ENCODE results near the gene CREB5.

The CREB5 gene

GRCh38 chr7:28405662-28406061, 6.7 kb upstream of the CREB5 start:
- no peak for DNase-seq

DNA sequence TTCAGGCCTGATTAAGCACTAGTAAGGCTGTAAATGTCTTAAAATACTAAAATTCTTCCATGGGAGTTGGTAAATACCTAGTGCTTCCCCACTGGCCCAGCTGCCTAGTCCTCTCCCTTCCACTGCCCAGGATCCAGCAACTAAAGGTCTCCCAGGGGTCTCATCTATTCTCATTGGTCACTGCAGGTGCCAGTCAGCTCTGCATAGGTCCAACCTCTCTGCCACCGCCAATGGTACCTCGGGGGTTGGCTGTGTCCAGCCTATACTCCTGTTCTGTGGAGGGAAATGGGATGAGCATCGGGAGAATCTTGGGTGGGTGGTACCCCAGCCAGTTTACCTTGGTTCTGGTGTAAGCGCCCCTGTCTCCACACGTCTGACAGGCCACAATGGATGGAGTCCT, 6.1 kb upstream of the CREB5 start:
- no peak for DNase-seq

- no peak for DNase-seq
These were observed 4.7 kb upstream of the CREB5 start for GRCh38 chr7:28407651-28408050.

DNA sequence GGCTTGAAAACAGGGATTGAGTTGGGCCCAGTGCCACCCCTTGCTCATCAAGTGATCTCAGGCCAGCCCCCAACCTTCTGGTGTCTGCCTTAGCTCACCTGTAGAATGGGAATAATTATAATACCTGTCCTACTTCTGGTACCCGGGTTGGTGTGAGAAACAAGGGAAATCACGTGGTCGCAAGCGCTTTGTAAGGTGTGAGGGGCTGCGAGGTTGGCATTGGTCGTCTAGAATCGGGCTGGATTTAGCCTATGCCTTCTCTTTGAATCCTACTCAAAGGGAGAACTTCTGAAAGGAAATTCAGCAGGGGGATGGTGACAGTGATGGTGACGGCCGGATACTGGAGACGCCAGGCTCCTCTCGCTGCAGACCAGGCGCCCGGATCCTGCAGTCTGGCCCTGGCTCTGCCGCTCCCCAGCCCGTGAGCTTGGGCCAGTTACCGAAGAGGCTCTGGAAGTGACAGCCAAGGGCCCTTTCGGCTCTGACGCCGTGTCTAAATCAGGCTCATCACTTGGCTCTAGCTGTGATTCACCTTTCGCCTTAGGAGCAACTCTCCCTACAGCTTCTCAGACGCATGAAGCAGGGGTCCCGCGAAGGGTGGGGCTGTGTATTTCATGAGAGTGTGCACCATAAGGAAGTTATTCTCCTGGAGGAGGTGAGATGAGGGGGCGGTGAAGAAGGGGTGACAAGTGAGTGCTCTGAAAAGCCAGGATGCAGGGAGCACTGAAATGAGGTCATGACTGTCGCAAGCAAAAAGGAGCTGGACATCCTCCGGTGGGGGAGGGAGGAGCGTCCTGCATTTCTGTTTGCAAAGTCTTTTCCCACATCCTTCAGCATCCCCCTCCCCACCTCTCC, 4.0 kb upstream of the CREB5 start:
- peak; percentile 68 for DNase-seq

DNA sequence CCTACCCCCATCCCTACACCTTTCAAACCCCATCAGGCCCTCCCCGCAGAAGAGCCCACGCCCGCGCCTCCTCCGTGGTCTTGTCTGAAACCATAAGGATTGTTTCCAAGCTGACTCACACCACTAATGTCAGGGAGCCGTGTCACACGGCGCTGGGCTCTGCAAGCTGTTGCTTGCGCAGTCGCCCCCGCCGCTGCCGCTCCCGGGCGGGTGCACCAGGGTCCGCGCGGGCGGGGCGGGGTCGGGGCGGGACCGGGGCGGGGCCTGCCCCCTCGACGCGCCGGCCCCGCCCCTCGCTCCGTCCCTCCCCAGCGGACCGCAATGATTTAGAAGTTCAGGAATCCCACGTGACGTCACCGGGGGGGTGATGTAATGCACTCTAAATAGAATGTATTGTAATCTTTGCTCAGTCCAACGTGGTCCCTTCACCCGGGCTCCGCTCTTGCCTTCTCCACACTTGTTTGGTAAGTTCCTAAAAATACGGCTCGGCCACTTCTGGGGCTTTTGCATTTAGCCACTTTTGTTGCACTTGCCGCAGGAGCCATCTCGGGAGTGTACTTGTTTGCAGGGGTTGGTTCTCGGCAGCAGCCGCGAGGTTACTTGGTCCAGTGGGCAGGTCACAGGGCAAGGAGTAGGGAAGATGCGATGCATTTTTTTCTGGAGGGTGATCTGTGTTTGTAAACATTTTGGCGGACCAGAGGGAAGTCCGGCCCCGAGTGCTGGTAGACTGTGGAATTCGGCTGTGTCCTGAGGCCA, 3.2 kb upstream of the CREB5 start:
- no peak for DNase-seq

- peak; percentile 86 for DNase-seq
These were observed 2.3 kb upstream of the CREB5 start for GRCh38 chr7:28409716-28410627.

- DNase-seq = peak; percentile 66
These were observed 1.4 kb upstream of the CREB5 start for GRCh38 chr7:28410628-28411531.

DNA sequence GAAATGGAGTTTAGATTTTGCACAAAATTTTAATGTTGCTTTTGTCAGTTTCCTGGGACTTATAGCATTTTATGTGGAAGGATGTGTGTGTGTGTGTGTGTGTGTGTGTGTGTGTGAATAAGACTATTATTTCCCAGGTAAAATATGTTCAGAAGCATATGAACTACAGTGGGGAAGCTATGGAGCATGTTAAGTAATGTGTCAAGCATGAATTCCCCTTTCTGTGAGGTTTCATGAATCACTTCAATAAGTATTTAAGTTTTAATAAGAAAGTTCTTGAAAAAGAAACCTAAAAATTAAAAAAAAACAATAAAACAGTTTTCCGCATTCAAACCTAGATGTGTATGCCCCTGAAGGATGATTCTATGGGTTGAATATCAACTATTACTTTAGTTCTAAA, 693 bp downstream of the CREB5 start:
- DNase-seq = no peak

- no peak for DNase-seq
These were observed 2.1 kb downstream of the CREB5 start for GRCh38 chr7:28414453-28414852.

DNA sequence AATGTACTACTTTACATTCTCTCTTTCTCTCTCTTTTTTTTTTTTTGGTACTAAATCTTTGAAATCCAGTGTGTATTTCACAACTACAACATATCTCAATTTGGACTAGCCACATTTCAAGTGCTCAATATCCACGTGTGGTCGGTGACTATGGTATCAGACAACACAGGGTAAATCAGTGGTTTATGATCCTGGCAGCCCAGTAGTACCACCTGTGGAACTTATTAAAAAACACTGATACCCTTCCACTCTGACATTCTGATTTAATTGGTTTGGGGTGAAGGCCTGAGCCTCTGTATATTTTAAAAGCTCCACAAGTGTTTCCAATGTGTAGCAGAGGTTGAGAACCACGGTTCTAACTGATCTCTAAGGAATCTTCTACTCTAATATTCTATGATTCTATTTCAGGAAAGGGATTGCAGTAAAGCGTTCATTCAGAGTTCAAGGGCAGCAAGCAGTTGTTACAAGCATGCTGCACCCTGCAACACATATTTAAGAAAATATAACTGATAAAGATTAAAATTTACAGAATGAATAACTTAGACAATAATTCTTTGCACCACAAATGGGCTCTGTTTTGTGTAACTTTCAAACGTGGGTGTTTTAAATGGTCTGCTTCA, 5.1 kb downstream of the CREB5 start:
- DNase-seq = no peak

DNA sequence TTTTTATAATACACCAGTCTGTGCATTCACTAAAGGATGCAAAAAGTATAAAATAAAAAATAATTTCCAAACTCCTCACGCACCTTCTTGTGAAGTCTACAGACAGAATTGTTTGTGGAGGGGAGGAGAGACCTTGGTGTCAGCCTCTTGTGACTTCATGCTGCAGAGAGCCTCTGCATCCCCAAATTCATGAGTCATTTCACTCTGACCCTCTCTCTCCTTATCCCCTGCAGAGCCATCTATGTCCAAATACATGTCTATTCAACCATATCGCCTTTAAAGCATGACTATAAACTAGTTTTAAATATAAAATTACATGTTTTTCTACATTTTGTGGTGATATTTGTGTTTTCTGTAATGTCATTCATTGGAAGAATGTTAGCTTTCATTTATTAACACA, 6.0 kb downstream of the CREB5 start:
- no peak for DNase-seq

GRCh38 chr7:28418966-28419365, 6.6 kb downstream of the CREB5 start:
- DNase-seq = no peak

DNA sequence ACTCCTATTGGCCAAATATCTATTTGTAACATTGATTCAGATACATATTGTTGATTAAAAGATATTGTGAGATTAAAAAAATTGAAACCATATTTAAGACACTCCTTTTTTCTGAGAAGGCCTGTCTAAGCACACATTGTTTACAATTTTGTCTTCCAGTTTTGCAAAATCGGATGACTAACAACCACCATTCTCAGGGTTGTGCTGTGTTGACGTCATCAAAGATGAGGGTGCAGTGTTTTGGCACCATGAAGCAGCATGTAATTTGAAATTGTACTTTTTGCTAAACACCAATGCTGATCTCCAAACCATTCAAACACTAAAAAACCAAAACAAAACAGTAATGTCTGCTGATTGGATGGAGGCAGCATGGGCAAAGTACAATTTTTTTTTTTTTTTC, 7.4 kb downstream of the CREB5 start:
- DNase-seq = no peak

GRCh38 chr7:28423112-28423511, 10.8 kb downstream of the CREB5 start:
- DNase-seq = no peak

GRCh38 chr7:28423918-28424514, 11.7 kb downstream of the CREB5 start:
- DNase-seq = no peak

DNA sequence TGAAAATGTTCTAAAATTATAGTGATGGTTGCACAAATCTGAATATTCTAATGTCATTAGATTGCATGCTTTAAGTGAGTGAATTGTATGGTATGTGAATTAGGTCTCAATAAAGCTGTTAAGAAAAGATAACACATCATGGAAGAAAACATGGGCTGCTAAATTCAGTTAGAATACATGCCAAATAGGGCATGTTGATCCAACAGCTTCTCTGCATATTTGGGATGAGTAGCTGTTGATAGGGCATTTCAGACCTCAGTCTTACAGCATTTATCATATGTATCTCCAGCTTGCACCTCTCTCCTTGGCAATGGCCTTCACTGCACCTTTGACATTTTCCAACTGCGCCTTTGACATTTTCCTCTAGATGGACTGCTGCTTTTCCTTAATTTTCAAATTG, 13.2 kb downstream of the CREB5 start:
- no peak for DNase-seq

- DNase-seq = no peak
These were observed 14.9 kb downstream of the CREB5 start for GRCh38 chr7:28427236-28427635.

- DNase-seq = no peak
These were observed 18.3 kb downstream of the CREB5 start for GRCh38 chr7:28430616-28431015.

- no peak for DNase-seq
These were observed 19.8 kb downstream of the CREB5 start for GRCh38 chr7:28432105-28432504.

DNA sequence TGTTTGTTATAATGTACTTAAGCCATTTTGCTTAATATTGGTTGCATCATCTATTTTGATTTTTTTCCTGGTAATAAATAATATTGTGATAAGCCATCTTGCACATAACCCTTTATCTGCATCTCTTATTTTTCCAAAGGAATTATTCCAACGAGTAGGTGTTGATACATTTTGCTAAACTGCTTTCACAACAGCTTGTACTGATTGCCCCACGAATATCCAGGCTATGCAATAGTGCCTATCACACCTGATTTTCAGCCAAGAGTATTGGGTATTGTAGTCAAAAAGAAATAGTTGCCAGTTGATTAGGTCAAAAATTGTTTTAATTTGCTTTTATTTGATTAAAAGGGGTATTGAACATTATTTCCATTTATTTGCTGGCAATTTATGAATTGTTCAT, 20.7 kb downstream of the CREB5 start:
- DNase-seq = no peak
